ENCODE measurements around the gene ELAVL2.

Gene ELAVL2

DNA sequence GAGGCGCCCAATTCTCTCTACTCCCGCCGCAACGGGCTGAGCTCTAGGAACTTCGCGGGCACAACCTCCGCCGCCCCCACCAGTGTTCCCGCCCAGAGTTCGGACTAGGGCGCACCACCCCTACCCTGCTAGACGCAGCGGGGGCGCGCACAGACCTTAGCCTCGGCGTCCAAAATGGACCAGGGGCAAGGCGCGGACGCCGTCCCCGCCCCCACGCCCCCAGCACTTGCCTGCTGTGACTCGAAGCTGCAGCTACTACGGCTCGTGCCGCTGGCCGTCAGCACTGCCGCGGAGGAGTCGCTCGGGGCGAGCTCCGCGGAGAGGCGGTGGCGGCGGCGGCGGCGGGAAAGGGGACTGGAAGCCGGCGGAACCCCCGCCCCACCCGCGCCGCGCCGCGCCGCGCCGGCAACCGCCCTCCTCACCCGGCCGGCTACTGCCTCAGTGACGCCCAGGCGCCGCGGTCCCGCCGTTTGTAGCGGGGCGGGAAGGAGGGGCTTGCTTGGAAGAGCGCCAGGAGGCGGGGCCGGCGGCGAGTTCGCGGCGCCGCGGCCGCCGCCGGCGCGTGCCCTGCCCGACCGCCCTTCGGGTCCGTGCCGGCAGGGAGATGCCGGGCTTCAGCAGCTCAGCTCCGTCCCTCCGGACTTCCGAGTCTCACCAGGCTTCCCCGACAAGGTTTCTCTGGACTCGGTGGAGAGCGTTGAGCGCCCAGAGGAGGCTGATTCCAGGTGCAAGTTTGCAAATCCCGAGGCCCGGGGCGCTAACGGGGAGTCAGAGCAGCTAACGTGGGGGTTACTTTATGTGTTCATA lies 4.5 kb downstream of the ELAVL2 start:
- Histone ChIP-seq H3K27ac (ENCODE audit: low read length) (no peak overlapping the region), H3K36me3 (ENCODE audit: control insufficient read depth, insufficient read depth, low read length) (no peaks in the 10 kb centered on the region), H3K9me3 (ENCODE audit: control insufficient read depth, insufficient read depth, low read length) (no peaks in the 10 kb centered on the region), H3K4me3 (ENCODE audit: low read length) (peak overlapping the region; percentile 73), H3K4me1 (ENCODE audit: control insufficient read depth, insufficient read depth, low read length) (peaks cover 3% of the 10 kb centered on the region), H3K27me3 (ENCODE audit: control insufficient read depth, insufficient read depth, low read length) (peaks cover 12% of the 10 kb centered on the region; the same call in 1 of the 2 replicates)
- DNase-seq (ENCODE audit: low read depth, low spot score), result no peak
- WGBS (ENCODE audit: insufficient coverage, insufficient read length), result no CpG with 5 or more reads among the region's 97 CpGs

DNA sequence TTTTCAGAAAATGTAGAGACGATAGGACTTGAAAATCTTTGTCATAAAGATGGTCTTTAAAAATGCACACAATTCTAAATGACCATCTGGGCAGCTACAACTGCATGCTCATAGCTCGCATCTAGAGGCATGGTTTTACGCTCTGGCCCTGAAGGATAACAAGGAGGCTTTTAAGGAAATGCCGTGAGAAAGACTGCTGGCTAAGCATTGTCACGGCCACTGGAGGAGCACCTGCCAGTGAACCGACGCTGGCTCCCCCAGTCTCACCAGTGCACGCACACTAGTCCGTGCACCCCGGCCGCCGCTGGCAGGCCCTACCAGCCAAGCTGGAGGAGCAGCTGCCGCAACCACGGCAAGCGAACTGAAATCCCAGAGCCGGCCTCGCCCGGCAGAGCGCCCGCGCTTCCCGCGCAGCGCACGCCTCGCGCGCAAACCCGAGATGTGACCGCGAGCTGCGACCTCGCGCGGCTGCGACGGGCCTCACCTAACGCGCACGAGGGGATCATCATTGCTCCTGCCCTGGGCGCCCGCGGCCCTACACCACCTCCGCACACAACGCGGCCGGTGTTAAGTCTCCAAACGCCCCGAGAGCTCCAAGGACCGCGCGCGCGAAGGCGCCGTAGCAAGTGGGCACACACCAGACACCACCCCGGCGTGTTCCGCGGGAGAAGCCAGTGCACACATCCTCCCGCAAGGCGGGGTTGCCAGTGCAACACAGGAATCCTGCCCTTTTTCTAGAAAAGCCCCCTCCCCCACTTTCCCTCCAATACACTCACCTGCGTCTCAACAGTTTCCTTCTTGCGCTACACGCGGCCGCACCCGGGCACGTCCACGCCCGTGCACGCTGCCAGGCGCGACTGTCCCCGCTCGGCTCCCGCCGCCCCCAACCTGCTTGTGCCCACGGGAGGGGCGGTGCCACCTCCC lies 5.3 kb downstream of the ELAVL2 start:
- WGBS (ENCODE audit: insufficient coverage, insufficient read length), result no CpG with 5 or more reads among the region's 80 CpGs
- H3K27ac ChIP-seq (ENCODE audit: low read length), result no peak overlapping the region
- no peaks in the 10 kb centered on the region for H3K9me3 ChIP-seq (ENCODE audit: control insufficient read depth, insufficient read depth, low read length)
- peaks cover 12% of the 10 kb centered on the region; the same call in 1 of the 2 replicates for H3K27me3 ChIP-seq (ENCODE audit: control insufficient read depth, insufficient read depth, low read length)
- peak overlapping the region; percentile 73 for H3K4me3 ChIP-seq (ENCODE audit: low read length)
- DNase-seq (ENCODE audit: low read depth, low spot score), result no peak
- no peaks in the 10 kb centered on the region for H3K36me3 ChIP-seq (ENCODE audit: control insufficient read depth, insufficient read depth, low read length)
- peaks cover 3% of the 10 kb centered on the region for H3K4me1 ChIP-seq (ENCODE audit: control insufficient read depth, insufficient read depth, low read length)

DNA sequence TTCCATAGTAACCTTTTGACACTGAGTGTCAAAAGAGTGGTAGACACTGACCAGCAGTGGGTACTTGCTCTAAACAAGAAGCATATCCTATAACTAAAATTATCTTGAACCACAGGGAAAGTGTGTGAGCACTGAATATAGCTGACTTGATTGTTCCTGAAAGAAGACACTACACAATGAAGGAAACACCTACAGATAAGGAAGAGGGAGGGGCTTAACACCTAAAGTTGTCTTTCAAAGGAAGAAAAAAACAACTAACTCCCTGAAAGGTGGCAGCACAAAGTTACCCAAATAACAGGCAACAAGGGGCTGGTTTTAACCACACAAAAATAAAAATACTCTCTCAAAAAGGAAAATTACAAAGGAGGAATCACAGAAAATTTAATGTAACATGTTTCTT lies 6.6 kb downstream of the ELAVL2 start:
- Histone ChIP-seq H3K36me3 (ENCODE audit: control insufficient read depth, insufficient read depth, low read length) (no peaks in the 10 kb centered on the region), H3K4me3 (ENCODE audit: low read length) (no peak overlapping the region), H3K27me3 (ENCODE audit: control insufficient read depth, insufficient read depth, low read length) (peaks cover 9% of the 10 kb centered on the region; the same call in 1 of the 2 replicates), H3K9me3 (ENCODE audit: control insufficient read depth, insufficient read depth, low read length) (no peaks in the 10 kb centered on the region), H3K27ac (ENCODE audit: low read length) (no peak overlapping the region), H3K4me1 (ENCODE audit: control insufficient read depth, insufficient read depth, low read length) (peaks cover 2% of the 10 kb centered on the region)
- no peak for DNase-seq (ENCODE audit: low read depth, low spot score)

DNA sequence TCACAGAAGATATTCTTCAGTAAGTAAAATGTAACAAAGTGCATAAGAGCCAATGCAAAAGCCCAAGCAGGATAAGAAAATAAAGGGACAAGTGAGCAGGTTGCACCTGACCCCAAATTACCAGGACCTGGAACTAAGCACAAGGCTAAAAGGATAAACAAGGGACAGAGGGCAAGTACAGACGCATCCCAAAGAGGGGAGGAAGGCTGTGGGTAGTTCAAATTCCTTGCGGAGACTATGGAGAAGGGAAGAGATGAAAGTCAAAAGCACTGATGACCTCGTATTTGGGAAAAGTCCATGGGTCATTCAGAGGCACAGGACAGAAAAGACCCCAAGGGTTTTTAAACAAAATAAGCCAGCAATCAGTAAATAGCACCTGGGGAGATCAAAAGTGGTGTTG lies 11.8 kb downstream of the ELAVL2 start:
- Histone ChIP-seq H3K4me1 (ENCODE audit: control insufficient read depth, insufficient read depth, low read length) (peaks cover 2% of the 10 kb centered on the region), H3K36me3 (ENCODE audit: control insufficient read depth, insufficient read depth, low read length) (no peaks in the 10 kb centered on the region), H3K27ac (ENCODE audit: low read length) (no peak overlapping the region), H3K27me3 (ENCODE audit: control insufficient read depth, insufficient read depth, low read length) (no peaks in the 10 kb centered on the region), H3K9me3 (ENCODE audit: control insufficient read depth, insufficient read depth, low read length) (no peaks in the 10 kb centered on the region), H3K4me3 (ENCODE audit: low read length) (no peak overlapping the region)
- no peak for DNase-seq (ENCODE audit: low read depth, low spot score)
- WGBS (ENCODE audit: insufficient coverage, insufficient read length), result no CpG with 5 or more reads among the region's 3 CpGs

DNA sequence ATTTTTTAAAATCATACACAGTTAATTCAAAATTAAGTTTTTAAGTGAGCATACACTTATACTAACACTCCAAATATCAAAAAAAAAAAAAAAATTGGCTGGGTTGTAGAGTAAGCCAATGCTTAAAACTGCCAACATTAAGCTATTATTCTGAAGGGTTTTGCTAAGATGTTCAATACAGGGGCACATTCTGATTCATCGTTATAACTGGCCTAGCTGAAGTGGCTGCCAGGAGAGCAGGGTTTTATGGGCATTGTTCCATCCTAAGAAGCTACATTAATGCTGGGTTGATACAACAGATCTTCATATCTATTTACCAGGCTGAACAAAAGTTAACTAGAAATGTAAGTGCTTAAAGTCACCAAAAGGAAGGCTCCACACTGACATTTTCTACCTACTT lies 13.4 kb downstream of the ELAVL2 start:
- no CpG with 5 or more reads among the region's 1 CpG for WGBS (ENCODE audit: insufficient coverage, insufficient read length)
- H3K4me3 ChIP-seq (ENCODE audit: low read length), result no peak overlapping the region
- no peaks in the 10 kb centered on the region for H3K36me3 ChIP-seq (ENCODE audit: control insufficient read depth, insufficient read depth, low read length)
- DNase-seq (ENCODE audit: low read depth, low spot score), result no peak
- no peaks in the 10 kb centered on the region for H3K27me3 ChIP-seq (ENCODE audit: control insufficient read depth, insufficient read depth, low read length)
- no peaks in the 10 kb centered on the region for H3K9me3 ChIP-seq (ENCODE audit: control insufficient read depth, insufficient read depth, low read length)
- H3K27ac ChIP-seq (ENCODE audit: low read length), result no peak overlapping the region
- peaks cover 2% of the 10 kb centered on the region for H3K4me1 ChIP-seq (ENCODE audit: control insufficient read depth, insufficient read depth, low read length)

DNA sequence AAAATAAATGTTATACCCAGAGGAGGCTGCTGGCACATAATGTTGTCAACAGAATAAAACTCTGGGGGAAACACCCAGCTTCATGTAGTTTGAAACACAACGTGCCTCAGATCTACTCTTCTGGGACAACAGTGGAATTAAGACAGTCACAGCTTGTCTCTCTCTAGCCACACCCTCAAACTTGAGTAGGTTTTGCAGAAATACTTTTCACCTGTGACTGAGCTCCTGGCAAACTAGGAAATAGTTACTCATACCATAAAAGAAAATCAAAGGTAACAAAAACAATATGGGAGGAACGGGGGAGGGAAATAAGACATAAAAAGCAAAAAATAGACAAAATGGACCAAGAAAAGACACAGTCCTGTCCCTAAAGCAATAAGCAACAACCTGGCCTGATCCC lies 14.4 kb downstream of the ELAVL2 start:
- Histone ChIP-seq H3K27ac (ENCODE audit: low read length) (no peak overlapping the region), H3K27me3 (ENCODE audit: control insufficient read depth, insufficient read depth, low read length) (no peaks in the 10 kb centered on the region), H3K4me3 (ENCODE audit: low read length) (no peak overlapping the region), H3K4me1 (ENCODE audit: control insufficient read depth, insufficient read depth, low read length) (peaks cover 2% of the 10 kb centered on the region), H3K36me3 (ENCODE audit: control insufficient read depth, insufficient read depth, low read length) (no peaks in the 10 kb centered on the region), H3K9me3 (ENCODE audit: control insufficient read depth, insufficient read depth, low read length) (no peaks in the 10 kb centered on the region)
- no CpG with 5 or more reads among the region's 2 CpGs for WGBS (ENCODE audit: insufficient coverage, insufficient read length)
- DNase-seq (ENCODE audit: low read depth, low spot score), result no peak

DNA sequence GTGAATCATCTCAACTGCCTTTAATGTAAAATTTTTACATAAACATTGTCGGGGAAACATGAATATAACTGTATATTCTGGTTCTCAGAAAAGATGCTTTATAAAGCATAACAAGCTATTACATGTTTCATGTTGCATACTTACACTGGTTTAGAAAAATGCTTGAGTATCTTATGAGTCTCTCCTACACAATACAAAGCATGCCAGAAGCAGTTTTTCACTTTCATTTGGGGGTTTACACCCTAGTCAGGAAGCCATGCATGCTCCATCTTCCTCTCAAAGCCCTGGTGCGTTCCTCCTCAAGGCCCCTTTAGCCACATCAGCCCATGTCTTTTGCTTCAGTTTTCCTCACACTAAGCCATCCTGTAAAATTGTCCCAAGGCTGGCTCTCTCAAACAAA lies 22.8 kb downstream of the ELAVL2 start:
- H3K36me3 ChIP-seq (ENCODE audit: control insufficient read depth, insufficient read depth, low read length), result no peaks in the 10 kb centered on the region
- peaks cover 5% of the 10 kb centered on the region for H3K4me1 ChIP-seq (ENCODE audit: control insufficient read depth, insufficient read depth, low read length)
- no CpG with 5 or more reads among the region's 2 CpGs for WGBS (ENCODE audit: insufficient coverage, insufficient read length)
- no peaks in the 10 kb centered on the region for H3K27me3 ChIP-seq (ENCODE audit: control insufficient read depth, insufficient read depth, low read length)
- no peaks in the 10 kb centered on the region for H3K9me3 ChIP-seq (ENCODE audit: control insufficient read depth, insufficient read depth, low read length)
- no peak overlapping the region for H3K4me3 ChIP-seq (ENCODE audit: low read length)
- no peak overlapping the region for H3K27ac ChIP-seq (ENCODE audit: low read length)
- DNase-seq (ENCODE audit: low read depth, low spot score), result no peak

DNA sequence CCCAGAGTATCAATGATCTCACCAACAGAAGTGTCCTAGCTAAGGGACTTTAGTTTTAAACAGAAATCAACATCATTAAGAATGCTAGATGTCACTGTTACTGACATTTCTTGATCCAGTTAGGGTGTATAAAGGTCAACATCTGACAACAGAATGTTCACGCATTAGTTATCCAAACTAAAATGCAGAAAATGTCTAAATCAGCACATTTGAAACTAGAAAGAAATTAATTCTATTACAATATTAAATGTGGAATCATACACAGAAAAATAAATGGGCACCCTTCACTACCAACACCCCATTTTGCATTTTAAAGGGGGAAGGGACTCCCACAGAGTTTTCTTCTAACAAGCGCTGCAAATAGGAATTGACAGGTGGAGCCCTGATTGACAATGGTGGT lies 24.5 kb downstream of the ELAVL2 start:
- H3K27ac ChIP-seq (ENCODE audit: low read length), result no peak overlapping the region
- no CpG with 5 or more reads among the region's 2 CpGs for WGBS (ENCODE audit: insufficient coverage, insufficient read length)

DNA sequence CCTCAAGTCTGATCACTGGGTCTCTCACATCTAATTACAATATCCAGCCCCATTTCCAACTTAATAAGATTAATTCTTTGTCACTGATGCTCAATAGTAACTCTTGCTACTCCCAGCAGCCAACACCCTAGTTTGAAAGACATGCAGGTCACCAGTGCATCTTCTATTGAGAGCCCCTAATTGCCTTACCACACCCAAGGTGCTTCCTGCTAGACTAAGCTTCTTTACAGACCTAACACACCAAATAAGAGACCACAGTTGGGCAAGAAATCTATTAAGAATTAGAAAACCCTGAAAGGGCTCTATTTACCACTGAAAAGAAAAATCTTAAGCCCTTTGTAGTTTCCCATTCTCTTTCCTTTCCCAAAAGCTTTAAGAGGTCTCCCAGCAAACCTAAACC lies 26.5 kb downstream of the ELAVL2 start:
- DNase-seq (ENCODE audit: low read depth, low spot score), result no peak
- no peaks in the 10 kb centered on the region for H3K9me3 ChIP-seq (ENCODE audit: control insufficient read depth, insufficient read depth, low read length)

More for the DNA sequence above, 24.5 kb downstream of the ELAVL2 start:
- no peak for DNase-seq (ENCODE audit: low read depth, low spot score)
- Histone ChIP-seq H3K27me3 (ENCODE audit: control insufficient read depth, insufficient read depth, low read length) (no peaks in the 10 kb centered on the region), H3K4me1 (ENCODE audit: control insufficient read depth, insufficient read depth, low read length) (peaks cover 5% of the 10 kb centered on the region), H3K9me3 (ENCODE audit: control insufficient read depth, insufficient read depth, low read length) (no peaks in the 10 kb centered on the region), H3K4me3 (ENCODE audit: low read length) (no peak overlapping the region), H3K36me3 (ENCODE audit: control insufficient read depth, insufficient read depth, low read length) (no peaks in the 10 kb centered on the region)

DNA sequence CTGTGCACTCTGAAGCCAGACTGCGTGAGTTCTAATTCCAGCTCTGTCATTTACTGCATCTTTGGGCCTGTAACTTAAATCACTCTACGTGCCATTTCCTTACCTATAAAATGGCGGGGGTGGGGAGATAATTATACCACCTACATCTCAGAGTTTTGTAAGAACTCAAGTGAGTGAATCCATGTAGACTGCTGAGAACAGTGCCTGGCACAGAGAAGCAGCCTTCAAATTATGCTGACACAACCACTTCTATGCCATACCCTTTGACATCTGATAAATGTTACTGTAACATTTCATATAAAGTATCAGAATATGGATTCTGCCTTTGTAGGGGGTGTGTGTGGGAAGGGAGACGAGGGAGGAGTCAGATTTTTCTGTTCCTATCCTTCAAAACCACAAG lies 27.7 kb downstream of the ELAVL2 start:
- no CpG with 5 or more reads among the region's 4 CpGs for WGBS (ENCODE audit: insufficient coverage, insufficient read length)
- no peaks in the 10 kb centered on the region for H3K36me3 ChIP-seq (ENCODE audit: control insufficient read depth, insufficient read depth, low read length)
- peaks cover 2% of the 10 kb centered on the region for H3K4me1 ChIP-seq (ENCODE audit: control insufficient read depth, insufficient read depth, low read length)
- no peak overlapping the region for H3K27ac ChIP-seq (ENCODE audit: low read length)
- no peak overlapping the region for H3K4me3 ChIP-seq (ENCODE audit: low read length)
- no peak for DNase-seq (ENCODE audit: low read depth, low spot score)
- no peaks in the 10 kb centered on the region for H3K9me3 ChIP-seq (ENCODE audit: control insufficient read depth, insufficient read depth, low read length)
- H3K27me3 ChIP-seq (ENCODE audit: control insufficient read depth, insufficient read depth, low read length), result no peaks in the 10 kb centered on the region

More for the DNA sequence above, 26.5 kb downstream of the ELAVL2 start:
- Histone ChIP-seq H3K27ac (ENCODE audit: low read length) (no peak overlapping the region), H3K4me3 (ENCODE audit: low read length) (no peak overlapping the region), H3K27me3 (ENCODE audit: control insufficient read depth, insufficient read depth, low read length) (no peaks in the 10 kb centered on the region), H3K4me1 (ENCODE audit: control insufficient read depth, insufficient read depth, low read length) (peaks cover 4% of the 10 kb centered on the region), H3K36me3 (ENCODE audit: control insufficient read depth, insufficient read depth, low read length) (no peaks in the 10 kb centered on the region)

Measured in iPS DF 6.9 (cell line).